ENCODE results near the gene TSPAN9. TPM values are rescaled to one million over a fixed set of nuclear protein-coding genes. Genes with fewer than 3 reads are reported as not detected.

The TSPAN9 gene
- total and polyA plus RNA-seq, 4 donors, result 23.0 to 72.3 (median 33.9) TPM

Small RNAs within 50 kb of the gene (small RNA-seq; reads per million reads assigned to genes)
- gene AC005912.1 (ENCODE audit: low replicate concordance), result 4.7 reads per million, percentile 94 among the genes with 10 or more reads in this experiment
- gene RF00017 (ENCODE audit: low replicate concordance), result not detected

Other genes starting within 250 kb of the TSPAN9 start
- gene NRIP2, start 242.3 kb upstream of the TSPAN9 start, total RNA-seq, result 1 to 10 TPM in 1 of 2 donors, under 1 TPM in 1; 0.89 to 1.1 TPM
- under 1 TPM; 0.10 to 0.57 TPM for gene NRIP2, start 242.3 kb upstream of the TSPAN9 start, polyA plus RNA-seq
- gene TEX52, start 220.3 kb upstream of the TSPAN9 start, total RNA-seq, result not detected
- gene TEX52, start 220.3 kb upstream of the TSPAN9 start, polyA plus RNA-seq, result not detected
- gene FOXM1, start 200.2 kb upstream of the TSPAN9 start, total RNA-seq, result 1 to 10 TPM; 3.3 to 4.0 TPM
- gene FOXM1, start 200.2 kb upstream of the TSPAN9 start, polyA plus RNA-seq, result 1 to 10 TPM; 1.6 to 3.1 TPM
- gene RHNO1, start 200.2 kb upstream of the TSPAN9 start, total RNA-seq, result 10 to 100 TPM; 14.2 to 16.3 TPM
- 10 to 100 TPM; 11.0 to 19.0 TPM for gene RHNO1, start 200.2 kb upstream of the TSPAN9 start, polyA plus RNA-seq
- 10 to 100 TPM; 16.4 to 30.7 TPM for gene TULP3, start 186.5 kb upstream of the TSPAN9 start, total RNA-seq
- gene TULP3, start 186.5 kb upstream of the TSPAN9 start, polyA plus RNA-seq, result 1 to 10 TPM; 7.4 to 9.9 TPM
- gene TEAD4, start 118.0 kb upstream of the TSPAN9 start, total RNA-seq, result 10 to 100 TPM in 1 of 2 donors, 1 to 10 TPM in 1; 7.1 to 36.3 TPM
- 10 to 100 TPM; 24.0 to 33.7 TPM for gene TEAD4, start 118.0 kb upstream of the TSPAN9 start, polyA plus RNA-seq